SKM-1 treated with dmso at 0.1 percent for 144 hours (cell line): ENCODE measurements around the gene DPYSL5.

ENCODE experiments used
- DNase-seq: peaks from one replicate; lab custom pipeline; 2025; ENCODE audit not compliant: unreplicated experiment; lab: John Stamatoyannopoulos, UW

DPYSL5 gene

GRCh38 chr2:26924731-26925099 is 76.8 kb downstream of the DPYSL5 start:
- no peak for DNase-seq

- no peak for DNase-seq
Observed at GRCh38 chr2:26925100-26925791, 77.3 kb downstream of the DPYSL5 start.

DNA sequence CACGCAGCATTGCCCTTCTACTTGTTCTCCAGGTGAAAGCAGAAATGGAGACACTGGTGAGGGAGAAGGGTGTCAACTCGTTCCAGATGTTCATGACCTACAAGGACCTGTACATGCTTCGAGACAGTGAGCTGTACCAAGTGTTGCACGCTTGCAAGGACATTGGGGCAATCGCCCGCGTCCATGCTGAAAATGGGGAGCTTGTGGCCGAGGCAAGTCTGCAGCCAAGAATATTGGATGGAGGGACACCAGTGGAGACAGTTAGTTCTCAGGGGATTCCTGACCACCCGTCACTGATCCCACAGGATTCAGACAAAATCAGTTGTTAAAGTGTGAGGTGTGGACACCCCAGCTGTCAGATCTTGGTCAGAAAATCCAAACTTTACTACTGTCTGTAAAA is 79.3 kb downstream of the DPYSL5 start:
- no peak for DNase-seq

- no peak for DNase-seq
Observed at GRCh38 chr2:26932974-26933373, 85.0 kb downstream of the DPYSL5 start.

GRCh38 chr2:26933431-26934334 is 85.8 kb downstream of the DPYSL5 start:
- no peak for DNase-seq

DNA sequence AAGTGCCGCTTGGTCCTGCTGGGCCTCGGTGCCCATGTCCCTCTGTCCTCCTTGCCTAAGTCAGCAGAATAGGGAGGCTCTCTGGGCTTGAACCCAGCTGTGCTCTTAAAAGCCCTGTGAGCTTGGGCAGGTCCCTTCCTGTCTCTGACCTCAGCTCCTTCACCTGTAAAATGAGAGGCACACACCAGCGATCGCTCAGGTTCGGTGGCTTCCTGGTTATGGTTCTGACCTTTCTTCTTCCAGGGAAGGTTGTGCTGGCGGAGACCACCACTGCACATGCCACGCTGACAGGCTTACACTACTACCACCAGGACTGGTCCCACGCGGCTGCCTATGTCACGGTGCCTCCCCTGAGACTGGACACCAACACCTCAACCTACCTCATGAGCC is 86.4 kb downstream of the DPYSL5 start:
- no peak for DNase-seq

DNA sequence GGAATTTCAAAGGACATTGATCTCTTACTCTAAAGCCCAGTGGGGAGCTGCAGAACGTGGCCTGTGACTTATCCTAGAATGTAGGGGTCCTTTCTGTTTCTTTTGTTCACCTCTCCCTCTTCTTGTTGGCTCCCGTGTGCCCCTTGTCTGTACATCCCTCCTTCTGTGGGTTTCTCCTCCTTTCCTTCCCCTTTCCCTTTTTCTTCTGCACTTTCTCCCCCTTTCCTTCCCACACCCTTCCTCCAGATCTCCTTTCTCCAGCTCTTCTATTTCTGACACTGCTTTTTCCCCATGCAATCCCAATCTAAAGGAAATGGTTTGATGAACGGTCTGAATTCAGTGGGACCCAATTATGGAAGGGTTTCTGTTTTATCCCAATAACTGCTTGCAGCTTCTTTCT is 87.1 kb downstream of the DPYSL5 start:
- no peak for DNase-seq

- DNase-seq, result no peak
Observed at GRCh38 chr2:26936855-26937254, 88.9 kb downstream of the DPYSL5 start.

- no peak for DNase-seq
Observed at GRCh38 chr2:26938399-26939118, 90.6 kb downstream of the DPYSL5 start.

DNA sequence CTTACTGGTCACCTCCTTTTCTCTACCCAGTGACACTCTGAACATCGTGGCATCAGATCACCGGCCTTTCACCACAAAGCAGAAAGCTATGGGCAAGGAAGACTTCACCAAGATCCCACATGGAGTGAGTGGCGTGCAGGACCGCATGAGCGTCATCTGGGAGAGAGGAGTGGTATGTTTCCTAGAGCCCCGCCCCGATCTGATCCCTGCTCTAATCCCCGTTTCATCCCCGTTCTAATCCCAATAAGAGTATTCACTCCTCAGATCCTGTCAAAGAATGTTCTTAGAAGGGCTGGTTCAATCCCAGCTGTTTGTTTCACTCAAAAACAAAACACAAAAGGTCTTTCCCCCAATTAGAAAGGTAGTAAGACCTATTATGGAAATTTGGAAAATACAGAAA is 92.1 kb downstream of the DPYSL5 start:
- DNase-seq, result no peak

DNA sequence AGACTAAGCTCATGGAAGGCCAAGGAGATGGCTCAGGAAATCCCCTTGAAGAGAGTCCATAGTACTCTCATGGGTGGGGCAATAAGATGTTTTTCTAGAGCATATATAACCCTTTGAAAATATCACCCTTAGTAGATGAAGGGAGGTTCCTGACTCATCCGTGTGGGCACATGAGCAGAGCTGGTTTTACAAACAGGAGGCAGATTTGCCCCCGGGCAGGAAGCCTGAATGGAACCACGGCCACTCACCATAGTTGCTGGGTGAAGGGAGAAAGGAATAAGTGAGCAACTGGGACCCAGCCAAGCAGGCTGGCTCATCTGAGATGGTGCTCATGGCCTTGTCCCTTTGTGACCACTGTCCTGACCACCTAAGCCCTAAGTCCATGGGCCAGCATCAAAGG is 93.6 kb downstream of the DPYSL5 start:
- DNase-seq, result no peak

DNA sequence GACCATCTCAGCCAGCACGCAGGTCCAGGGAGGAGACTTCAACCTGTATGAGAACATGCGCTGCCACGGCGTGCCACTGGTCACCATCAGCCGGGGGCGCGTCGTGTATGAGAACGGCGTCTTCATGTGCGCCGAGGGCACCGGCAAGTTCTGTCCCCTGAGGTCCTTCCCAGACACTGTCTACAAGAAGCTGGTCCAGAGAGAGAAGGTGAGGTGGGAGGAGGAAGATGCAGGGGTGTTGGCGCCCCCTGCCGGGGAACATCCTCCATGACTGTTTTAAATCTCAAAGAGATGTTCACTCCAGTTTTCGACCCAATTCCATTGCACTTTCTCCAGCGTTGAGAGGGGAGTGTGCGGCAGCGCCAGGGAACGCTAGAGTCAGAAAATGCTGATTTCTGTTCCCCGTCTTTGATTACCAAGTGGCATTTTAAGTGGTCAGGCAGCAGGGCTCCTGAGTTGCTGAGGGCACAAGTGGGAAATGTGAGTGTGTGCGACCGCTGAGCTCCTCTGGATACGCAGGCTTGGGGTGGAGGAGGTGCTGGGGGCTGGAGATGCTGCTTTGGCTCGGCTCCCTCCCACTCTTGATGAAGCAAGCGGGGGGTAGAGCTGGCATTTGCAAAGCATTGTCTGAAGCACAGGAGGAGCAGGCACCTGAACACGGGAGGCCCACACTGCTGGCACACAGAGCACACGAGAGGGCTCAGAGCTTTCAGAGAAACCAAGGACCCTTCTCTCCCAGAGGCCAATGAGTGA is 94.8 kb downstream of the DPYSL5 start:
- DNase-seq, result peak; percentile 61

DNA sequence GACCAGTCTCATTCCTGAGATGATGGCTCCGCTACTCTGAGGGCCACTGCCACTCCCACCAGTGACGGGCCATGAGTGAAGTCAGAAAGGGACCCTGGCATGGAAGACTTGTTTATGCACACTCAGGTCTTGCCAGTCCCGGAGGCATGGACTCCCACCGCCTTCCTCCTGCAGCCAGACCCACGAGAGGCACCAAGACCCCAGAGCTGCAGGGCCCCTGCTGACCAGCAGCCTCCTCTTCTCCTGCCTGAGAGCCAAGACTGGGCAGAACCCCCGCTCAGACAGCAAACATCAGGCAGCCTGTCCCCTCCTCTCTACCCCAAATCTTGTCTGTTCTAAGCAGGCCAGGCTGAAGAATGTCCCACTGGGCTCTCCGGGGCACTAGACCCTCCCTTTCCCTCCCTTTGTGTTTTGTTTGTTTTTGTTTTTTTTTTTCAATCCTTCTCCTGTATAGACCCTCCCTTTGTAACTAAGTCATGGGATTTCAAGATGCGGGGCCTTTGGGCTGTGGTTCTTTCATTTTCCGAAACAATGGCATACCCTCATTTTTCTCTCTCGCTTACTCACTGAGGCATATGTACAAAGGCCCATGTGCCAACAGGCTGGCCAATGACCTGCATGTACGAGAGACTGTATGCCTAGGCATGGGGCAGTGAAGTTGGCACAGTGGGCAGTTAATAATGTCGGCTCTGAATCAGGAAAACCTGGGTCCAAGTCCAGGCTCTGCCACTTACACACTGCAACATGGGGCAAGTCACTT is 98.2 kb downstream of the DPYSL5 start:
- DNase-seq, result no peak

GRCh38 chr2:26946841-26947784 is 99.2 kb downstream of the DPYSL5 start:
- DNase-seq, result peak; percentile 22

DNA sequence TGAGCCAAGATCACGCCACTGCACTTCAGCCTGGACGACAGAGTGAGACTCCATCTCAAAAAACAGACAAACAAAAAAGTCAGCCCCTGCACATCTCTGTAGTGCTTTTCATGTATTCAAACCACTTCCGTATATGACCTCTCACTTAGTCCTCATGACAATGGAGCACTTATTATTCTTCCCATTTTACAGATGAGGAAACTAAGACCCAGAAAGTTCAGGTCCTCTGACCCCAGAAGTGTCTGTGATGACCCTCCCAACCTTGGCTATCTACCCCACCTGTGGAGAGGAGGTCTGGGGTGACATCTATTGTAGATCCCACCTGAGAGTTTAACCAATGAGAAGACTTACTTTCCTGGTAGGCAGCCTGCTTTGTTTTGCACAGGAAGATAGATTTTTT is 100.9 kb downstream of the DPYSL5 start:
- no peak for DNase-seq

- DNase-seq, result no peak
Observed at GRCh38 chr2:26950246-26950645, 102.3 kb downstream of the DPYSL5 start.

DNA sequence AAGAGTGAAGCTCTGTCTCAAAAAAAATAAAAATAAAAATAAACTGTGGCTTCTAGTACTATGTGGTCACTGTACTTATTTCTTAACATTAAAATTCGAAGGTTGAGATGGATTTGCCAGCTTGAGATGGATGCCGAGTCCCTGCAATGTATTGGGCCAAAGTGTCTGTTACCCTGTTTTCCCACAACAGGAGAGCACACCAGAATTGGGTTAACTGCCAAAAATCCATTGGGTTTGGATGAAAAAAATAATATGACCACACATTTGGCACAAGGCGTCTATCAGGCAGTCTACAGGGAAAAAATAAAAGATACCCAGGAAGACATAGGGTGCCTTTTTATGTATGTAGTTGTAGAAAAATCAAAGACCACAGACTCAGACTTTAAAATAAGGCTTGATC is 103.3 kb downstream of the DPYSL5 start:
- no peak for DNase-seq

GRCh38 chr2:26952374-26952773 is 104.4 kb downstream of the DPYSL5 start:
- DNase-seq, result no peak

DNA sequence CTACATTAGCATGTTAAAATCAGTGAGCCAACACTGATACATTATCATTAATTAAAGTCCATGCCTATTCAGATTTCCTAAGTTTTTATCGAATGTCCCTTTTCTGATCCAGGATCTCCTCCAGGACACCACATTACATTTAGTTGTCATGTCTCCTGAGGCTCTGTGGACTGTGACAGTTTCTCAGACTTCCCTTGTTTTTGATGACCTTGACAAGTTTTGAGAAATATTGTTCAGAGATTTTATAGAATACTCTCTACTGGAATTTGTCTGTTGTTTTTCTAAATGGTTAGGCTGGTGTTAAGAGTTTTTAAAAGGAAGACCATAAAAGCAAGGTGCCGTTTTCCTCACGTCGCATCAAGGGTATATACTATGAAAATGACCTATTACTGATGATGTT is 106.2 kb downstream of the DPYSL5 start:
- DNase-seq, result no peak
